Gastrocnemius medialis (tissue), 4 donors: ENCODE results near the gene UBR4. TPM values are rescaled to one million over a fixed set of nuclear protein-coding genes. Genes with fewer than 3 reads are reported as not detected.

Experiments used
- ATAC-seq, 2 donors: fragments of 150-250 bp; one replicate each; pipeline ENCODE4 v1.9.1; 2016
- DNase-seq, 2 donors: peaks; one replicate each; pipeline ENCODE4 v3.0.0-alpha.2; 2019
- H3K27ac ChIP-seq, 4 donors: fragments of 200-600 bp; sonication (generic); 1 replicate in 1 of 4; 2 replicates in 3 of 4; pipeline ENCODE4 v1.5.1; 2016 to 2018; ENCODE audit warnings: mild to moderate bottlenecking in 2 of 4, moderate library complexity in 1 of 4
- H3K27me3 ChIP-seq, 3 donors: fragments of 200-600 bp; sonication (generic) in 2 of 3; 1 replicate in 1 of 3; 2 replicates in 2 of 3; pipeline versions ENCODE4 v1.5.1 to v1.6.0; 2016 to 2019; ENCODE audit warnings: mild to moderate bottlenecking in 1 of 3, moderate library complexity in 1 of 3
- H3K36me3 ChIP-seq, 2 donors: fragments of 200-600 bp; sonication (generic) in 1 of 2; one replicate each; pipeline ENCODE4 v1.5.1; 2017 to 2018
- H3K4me1 ChIP-seq, 2 donors: fragments of 200-600 bp; sonication (generic) in 1 of 2; one replicate each; pipeline ENCODE4 v1.5.1; 2016 to 2017; ENCODE audit warnings: mild to moderate bottlenecking in 2 of 2
- H3K4me3 ChIP-seq, 4 donors: fragments of 200-600 bp; sonication (generic) in 3 of 4; 1 replicate in 1 of 4; 2 replicates in 3 of 4; pipeline ENCODE4 v1.5.1; 2016 to 2019; ENCODE audit warnings: mild to moderate bottlenecking in 2 of 4
- H3K9me3 ChIP-seq, 3 donors: fragments of 200-600 bp; sonication (generic) in 2 of 3; 1 replicate in 1 of 3; 2 replicates in 2 of 3; pipeline ENCODE4 v1.5.1; 2016 to 2019
- CTCF ChIP-seq, 5 experiments: fragments of 450-650 bp in 3 of 5; fragments of 200-600 bp in 2 of 5; sonication (generic) in 2 of 5; IDR thresholded peaks in 4 of 5; conservative IDR thresholded peaks in 1 of 5; 1 replicate in 4 of 5; 2 replicates in 1 of 5; pipeline ENCODE4 v1.5.1; 2016 to 2019; ENCODE audit warnings: antibody characterized with exemption in 5 of 5, mild to moderate bottlenecking in 3 of 5, moderate library complexity in 3 of 5
- POLR2A ChIP-seq, 2 donors: fragments of 450-650 bp; IDR thresholded peaks; one replicate each; pipeline ENCODE4 v1.6.1; 2017; ENCODE audit warnings: antibody characterized with exemption in 2 of 2, mild to moderate bottlenecking in 2 of 2, moderate library complexity in 2 of 2
- in situ Hi-C, 4 donors: fragments of 200-750 bp; cut with MboI; loops; one replicate each; pipeline versions ENCODE4 v1.15.0 to v1.8.0; 2017; ENCODE audit warnings: low sequenced_read_pairs in 4 of 4
- intact Hi-C: fragments of 100-400 bp; cut with DNase I; formaldehyde crosslinking; loops from one replicate; pipeline ENCODE4 v1.15.1; 2023; ENCODE audit warnings: low total_unique reads
- total RNA-seq, 4 donors: library from RNA; depleted of rRNA; stranded (reverse); fragments of >200 nt; gene quantifications; one replicate each; pipeline versions ENCODE4 v1.1.0 to v1.2.3, GENCODE V29; 2016

UBR4 gene
- total RNA-seq, 4 donors from 2014 or later, result 156 to 293 (median 197) TPM

GRCh38 chr1:19202396-19202795, 7.7 kb downstream of the UBR4 start:
- Histone ChIP-seq H3K27me3 (no peaks in the 10 kb centered on the region), H3K9me3 (no peaks in the 10 kb centered on the region), H3K4me3 (no peak overlapping the region), H3K27ac (peak overlapping the region; percentile 29 to 83 (median 76)), H3K4me1 (peaks cover 49 to 51% of the 10 kb centered on the region in 2 donors), H3K36me3 (peaks cover 0 to 30% of the 10 kb centered on the region in 2 donors)
- TF ChIP-seq CTCF (IDR thresholded peaks at IDR 0.05 in 4 of 5, conservative IDR thresholded peaks at IDR 0.05 in 1 of 5), result no peak
- TF ChIP-seq POLR2A (IDR thresholded peaks at IDR 0.05), result no peak
- no peak for ATAC-seq
- no peak for DNase-seq
- intact Hi-C loops, result loop anchor here (10.0 kb wide), 1 partner anchor 232 kb away; no protein-coding TSS in a partner anchor
- in situ Hi-C loops, result loop anchor here in 2 of 4 donors (5.0 kb wide), 1 partner anchor 40 kb away; no protein-coding TSS in a partner anchor

- no peak overlapping the region for H3K27ac ChIP-seq
- H3K27me3 ChIP-seq, result no peaks in the 10 kb centered on the region
- DNase-seq (no peak), ATAC-seq (no peak)
- peaks cover 26 to 29% of the 10 kb centered on the region in 2 donors for H3K4me1 ChIP-seq
- intact Hi-C loops, result loop anchor here (10.0 kb wide), 1 partner anchor 235 kb away; no protein-coding TSS in a partner anchor
- TF ChIP-seq CTCF (IDR thresholded peaks at IDR 0.05 in 4 of 5, conservative IDR thresholded peaks at IDR 0.05 in 1 of 5) (no peak), POLR2A (IDR thresholded peaks at IDR 0.05) (no peak)
- H3K4me3 ChIP-seq, result no peak overlapping the region
- H3K9me3 ChIP-seq, result no peaks in the 10 kb centered on the region
- H3K36me3 ChIP-seq, result peaks cover 0 to 53% of the 10 kb centered on the region in 2 donors
- in situ Hi-C loops, result loop anchor here in 2 of 4 donors (5.0 kb wide), 1 partner anchor 42 kb away; no protein-coding TSS in a partner anchor
Observed at GRCh38 chr1:19199969-19200604, 10.0 kb downstream of the UBR4 start.

- TF ChIP-seq CTCF (IDR thresholded peaks at IDR 0.05 in 4 of 5, conservative IDR thresholded peaks at IDR 0.05 in 1 of 5) (no peak), POLR2A (IDR thresholded peaks at IDR 0.05) (no peak)
- H3K27me3 ChIP-seq, result no peaks in the 10 kb centered on the region
- intact Hi-C loops (no loop called here), in situ Hi-C loops (no loop called here)
- DNase-seq, result no peak
- no peaks in the 10 kb centered on the region for H3K9me3 ChIP-seq
- peaks cover 0 to 59% of the 10 kb centered on the region in 2 donors for H3K36me3 ChIP-seq
- no peak overlapping the region for H3K27ac ChIP-seq
- peaks cover 21 to 23% of the 10 kb centered on the region in 2 donors for H3K4me1 ChIP-seq
- no peak for ATAC-seq
- H3K4me3 ChIP-seq, result no peak overlapping the region
Observed at GRCh38 chr1:19199329-19199968, 10.6 kb downstream of the UBR4 start.

GRCh38 chr1:19198820-19199219, 11.2 kb downstream of the UBR4 start:
- Histone ChIP-seq H3K27me3 (no peaks in the 10 kb centered on the region), H3K4me3 (no peak overlapping the region), H3K36me3 (peaks cover 0 to 65% of the 10 kb centered on the region in 2 donors), H3K4me1 (peaks cover 16 to 17% of the 10 kb centered on the region in 2 donors), H3K9me3 (no peaks in the 10 kb centered on the region), H3K27ac (no peak overlapping the region)
- DNase-seq (no peak), ATAC-seq (no peak)
- intact Hi-C loops (no loop called here), in situ Hi-C loops (no loop called here)
- TF ChIP-seq CTCF (IDR thresholded peaks at IDR 0.05 in 4 of 5, conservative IDR thresholded peaks at IDR 0.05 in 1 of 5) (no peak), POLR2A (IDR thresholded peaks at IDR 0.05) (no peak)
